Measurements from ENCODE around the gene PLXNA4.

DNA sequence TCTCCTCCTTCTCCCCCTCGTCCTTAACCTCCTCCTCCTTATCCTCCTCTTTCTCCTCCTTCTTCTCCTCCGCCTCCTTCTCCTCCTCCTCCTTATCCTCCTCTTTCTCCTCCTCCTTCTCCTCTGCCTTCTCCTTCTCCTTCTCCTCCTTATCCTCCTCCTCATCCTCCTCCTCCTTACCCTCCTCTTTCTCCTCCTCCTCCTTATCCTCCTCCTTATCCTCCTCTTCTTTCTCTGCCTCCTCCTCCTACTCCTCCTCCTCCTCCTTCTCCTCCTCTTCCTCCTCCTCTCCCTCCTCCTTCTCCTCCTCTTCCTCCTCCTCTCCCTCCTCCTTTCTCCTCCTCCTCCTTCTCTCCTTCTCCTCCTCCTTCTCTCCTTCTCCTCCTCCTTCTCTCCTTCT lies 14.5 kb downstream of the PLXNA4 start:
- TF ChIP-seq TARDBP (IDR thresholded peaks at IDR 0.05) (no peak), FOXA1 (IDR thresholded peaks at IDR 0.05) (no peak), CTBP1 (IDR thresholded peaks at IDR 0.05; ENCODE audit: borderline replicate concordance) (no peak), SUZ12 (IDR thresholded peaks at IDR 0.05) (no peak), FOXK2 (IDR thresholded peaks at IDR 0.05) (no peak), FOXM1 (IDR thresholded peaks at IDR 0.05; ENCODE audit: borderline replicate concordance) (no peak), L3MBTL2 (conservative IDR thresholded peaks at IDR 0.05) (no peak), ELF4 (IDR thresholded peaks at IDR 0.05) (no peak), BHLHE40 (IDR thresholded peaks at IDR 0.05; ENCODE audit: borderline replicate concordance) (no peak), SP1 (IDR thresholded peaks at IDR 0.05) (no peak)
